ENCODE measurements around the gene GREB1.

The GREB1 gene, protein sequence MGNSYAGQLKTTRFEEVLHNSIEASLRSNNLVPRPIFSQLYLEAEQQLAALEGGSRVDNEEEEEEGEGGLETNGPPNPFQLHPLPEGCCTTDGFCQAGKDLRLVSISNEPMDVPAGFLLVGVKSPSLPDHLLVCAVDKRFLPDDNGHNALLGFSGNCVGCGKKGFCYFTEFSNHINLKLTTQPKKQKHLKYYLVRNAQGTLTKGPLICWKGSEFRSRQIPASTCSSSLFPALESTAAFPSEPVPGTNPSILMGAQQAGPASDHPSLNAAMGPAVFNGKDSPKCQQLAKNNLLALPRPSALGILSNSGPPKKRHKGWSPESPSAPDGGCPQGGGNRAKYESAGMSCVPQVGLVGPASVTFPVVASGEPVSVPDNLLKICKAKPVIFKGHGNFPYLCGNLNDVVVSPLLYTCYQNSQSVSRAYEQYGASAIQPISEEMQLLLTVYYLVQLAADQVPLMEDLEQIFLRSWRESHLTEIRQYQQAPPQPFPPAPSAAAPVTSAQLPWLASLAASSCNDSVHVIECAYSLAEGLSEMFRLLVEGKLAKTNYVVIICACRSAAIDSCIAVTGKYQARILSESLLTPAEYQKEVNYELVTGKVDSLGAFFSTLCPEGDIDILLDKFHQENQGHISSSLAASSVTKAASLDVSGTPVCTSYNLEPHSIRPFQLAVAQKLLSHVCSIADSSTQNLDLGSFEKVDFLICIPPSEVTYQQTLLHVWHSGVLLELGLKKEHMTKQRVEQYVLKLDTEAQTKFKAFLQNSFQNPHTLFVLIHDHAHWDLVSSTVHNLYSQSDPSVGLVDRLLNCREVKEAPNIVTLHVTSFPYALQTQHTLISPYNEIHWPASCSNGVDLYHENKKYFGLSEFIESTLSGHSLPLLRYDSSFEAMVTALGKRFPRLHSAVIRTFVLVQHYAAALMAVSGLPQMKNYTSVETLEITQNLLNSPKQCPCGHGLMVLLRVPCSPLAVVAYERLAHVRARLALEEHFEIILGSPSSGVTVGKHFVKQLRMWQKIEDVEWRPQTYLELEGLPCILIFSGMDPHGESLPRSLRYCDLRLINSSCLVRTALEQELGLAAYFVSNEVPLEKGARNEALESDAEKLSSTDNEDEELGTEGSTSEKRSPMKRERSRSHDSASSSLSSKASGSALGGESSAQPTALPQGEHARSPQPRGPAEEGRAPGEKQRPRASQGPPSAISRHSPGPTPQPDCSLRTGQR (N-terminal part only)

DNA sequence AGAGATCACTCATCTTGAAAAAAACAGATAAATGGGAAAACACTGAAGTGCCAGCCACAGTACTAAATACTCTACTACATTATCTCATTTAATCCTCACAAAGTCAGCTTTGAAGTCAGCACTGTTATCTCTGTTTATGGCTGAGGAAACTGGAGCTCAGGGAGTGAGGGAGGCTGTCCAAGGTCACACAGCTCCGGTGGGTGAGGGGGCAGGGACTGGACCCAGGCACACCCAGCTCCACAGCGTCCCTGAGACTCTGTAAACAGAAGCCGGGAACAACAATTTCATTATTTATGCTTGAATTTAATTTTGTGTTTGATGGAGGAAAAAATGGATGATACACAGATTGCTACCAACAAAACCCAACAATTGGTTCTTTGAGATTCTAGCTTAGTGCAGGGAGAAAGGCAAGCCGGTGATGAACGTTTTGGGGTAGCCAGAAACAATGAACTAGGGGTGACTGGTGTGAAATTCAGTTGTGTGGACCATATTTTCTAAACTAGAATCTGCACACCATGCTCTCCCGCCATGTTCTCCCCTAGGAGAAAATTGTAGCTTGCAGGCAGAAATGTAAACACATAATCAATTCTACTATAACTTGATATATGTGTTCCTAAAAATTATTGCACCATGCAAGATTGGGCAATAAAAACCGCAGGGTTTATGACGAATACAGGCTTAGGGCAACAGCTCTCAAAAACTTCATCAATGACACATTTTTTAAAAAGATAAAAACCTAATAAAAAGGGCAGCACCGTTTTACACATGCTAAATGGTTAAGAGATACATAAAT lies at the start of gene GREB1:
Gene GREB1 (plus strand): TSS at position 768 of the 793 bp plus-strand sequence. CDS start 22,570 bp downstream, outside the sequence.
- no peak for DNase-seq

DNA sequence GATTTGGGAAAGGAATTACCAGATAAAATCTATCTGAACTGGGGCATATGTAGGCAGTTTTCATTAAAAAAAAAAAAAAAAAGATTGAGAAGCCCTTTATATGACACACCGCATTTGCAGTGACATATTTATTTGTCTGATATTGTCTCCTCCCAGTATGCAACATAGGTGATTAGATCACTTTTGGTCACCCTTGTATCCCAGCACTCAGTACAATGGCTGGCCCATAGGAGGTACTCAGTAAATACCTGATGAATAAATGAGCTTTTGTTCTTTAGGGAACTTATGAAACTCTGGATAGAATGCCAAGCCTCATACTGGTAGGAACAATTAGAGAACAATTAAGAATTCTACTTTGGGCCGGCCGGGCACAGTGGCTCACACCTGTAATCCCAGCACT lies 45.0 kb upstream of the GREB1 start:
- DNase-seq: no peak

DNA sequence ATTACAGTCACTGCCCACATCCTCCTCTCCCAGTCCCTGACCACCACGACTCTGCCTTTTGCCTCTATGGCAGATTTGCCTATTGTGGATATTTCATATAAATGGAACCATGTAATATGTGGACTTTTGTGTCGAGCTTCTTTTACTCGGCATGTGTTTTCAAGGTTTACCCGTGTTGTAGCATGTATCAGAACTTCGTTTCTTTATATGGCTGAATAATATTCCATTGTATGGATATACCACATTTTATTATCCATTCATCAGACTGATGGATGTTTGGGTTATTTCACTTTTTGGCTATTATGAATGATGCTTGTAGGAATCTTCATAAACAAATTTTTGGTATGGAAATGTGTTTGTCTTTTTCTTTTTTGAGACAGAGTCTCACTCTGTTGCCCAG lies 43.7 kb upstream of the GREB1 start:
- DNase-seq: no peak

DNA sequence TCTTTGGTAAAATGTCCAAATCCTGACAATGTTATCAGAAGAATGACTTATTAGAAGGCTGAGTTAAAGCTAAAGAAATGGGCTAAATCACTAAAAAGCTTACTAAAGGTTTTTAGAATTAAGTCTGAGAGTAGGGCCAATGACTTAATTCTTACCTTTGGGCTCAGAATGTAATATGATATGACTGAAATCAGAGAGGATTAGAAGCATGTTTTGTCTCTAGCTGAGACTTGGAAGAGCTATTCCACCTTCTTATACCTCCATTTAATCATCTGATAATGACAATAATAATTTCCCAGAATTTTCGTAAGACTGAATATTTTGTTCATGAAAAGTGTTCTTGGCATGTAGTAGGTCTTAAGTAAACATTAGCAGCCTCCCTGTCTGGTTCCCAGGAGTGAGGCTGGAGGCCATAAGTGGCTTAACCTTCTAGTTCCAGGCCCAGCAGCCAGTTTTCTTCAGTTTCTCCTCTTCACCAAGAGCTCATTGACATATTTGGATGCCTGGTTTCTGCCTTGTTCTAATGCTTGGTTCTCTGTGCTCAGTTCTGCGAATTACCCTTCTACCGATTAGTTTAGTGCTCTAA lies 42.4 kb upstream of the GREB1 start:
- no peak for DNase-seq

DNA sequence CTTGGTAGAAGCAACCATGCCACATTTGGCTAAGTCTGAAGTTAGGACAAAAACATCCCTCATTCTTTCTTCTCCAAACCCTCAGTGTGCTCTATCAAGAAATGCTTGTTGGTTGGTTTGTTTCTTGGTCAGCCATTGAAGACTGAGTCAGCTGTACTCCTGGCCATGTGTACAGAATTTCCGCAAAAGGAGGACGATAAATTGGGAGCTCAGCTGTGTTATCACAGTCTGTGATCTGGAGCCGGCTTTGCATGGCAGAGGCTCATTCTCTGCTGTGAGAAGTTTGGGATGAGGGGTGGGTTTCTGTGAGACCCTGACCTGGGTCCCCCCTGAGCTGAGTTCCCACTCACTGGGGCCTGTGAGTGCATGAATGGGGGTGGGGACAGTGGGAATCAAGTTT lies 41.6 kb upstream of the GREB1 start:
- no peak for DNase-seq

DNA sequence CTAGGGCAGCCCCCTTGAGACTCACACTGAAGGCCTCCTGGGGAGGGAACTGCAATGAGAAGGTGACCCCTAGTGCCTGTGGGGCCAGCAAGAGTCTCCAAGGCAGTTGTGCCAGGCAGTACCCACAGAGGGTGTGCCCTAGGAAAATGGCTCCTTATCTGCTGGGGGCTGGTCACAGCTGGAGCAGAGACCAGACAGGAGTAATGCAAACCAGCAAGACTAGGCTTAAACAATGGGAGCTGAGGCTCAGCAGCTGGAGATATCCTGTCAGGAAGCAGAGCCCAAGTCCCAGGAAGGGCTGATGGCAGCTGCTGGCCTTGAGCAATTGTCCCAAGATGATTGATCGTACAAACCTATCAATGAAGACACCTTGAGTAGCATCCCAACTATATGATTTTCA lies 41.1 kb upstream of the GREB1 start:
- DNase-seq: no peak

DNA sequence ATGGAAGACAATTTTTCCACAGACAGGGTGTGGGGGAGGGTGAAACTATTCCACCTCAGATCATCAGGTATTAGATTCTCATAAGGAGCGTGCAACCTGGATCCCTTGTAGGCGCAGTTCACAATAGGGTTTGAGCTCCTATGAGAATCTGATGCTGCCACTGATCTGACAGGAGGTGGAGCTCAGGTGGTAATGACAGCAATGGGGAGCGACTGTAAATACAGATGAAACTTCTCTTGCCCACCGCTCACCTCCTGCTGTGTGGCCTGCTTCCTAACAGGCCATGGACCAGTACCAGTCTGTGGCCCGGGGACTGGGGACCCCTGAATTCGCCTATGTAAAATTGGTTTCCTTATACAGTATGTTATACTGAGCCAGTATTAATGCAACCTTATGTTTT lies 40.6 kb upstream of the GREB1 start:
- no peak for DNase-seq

DNA sequence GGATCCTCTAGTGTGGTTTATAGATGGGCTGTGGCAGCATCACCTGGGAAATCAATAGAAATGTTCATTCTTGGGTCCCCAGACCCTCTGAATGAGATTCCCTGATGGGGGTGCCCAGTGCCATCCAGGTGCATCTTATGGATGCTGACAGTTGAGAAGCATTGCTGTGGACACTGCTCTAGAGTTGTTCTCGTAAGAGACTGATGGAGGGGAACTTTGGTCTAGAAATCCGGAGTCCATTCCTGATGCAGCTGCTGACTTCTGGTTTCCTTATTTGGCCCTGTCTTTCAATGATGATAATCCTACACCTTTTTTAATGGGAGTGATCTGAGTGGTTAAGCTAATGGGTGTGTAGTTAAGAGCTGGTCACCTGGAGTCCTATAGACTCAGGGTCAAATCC lies 39.5 kb upstream of the GREB1 start:
- DNase-seq: no peak

DNA sequence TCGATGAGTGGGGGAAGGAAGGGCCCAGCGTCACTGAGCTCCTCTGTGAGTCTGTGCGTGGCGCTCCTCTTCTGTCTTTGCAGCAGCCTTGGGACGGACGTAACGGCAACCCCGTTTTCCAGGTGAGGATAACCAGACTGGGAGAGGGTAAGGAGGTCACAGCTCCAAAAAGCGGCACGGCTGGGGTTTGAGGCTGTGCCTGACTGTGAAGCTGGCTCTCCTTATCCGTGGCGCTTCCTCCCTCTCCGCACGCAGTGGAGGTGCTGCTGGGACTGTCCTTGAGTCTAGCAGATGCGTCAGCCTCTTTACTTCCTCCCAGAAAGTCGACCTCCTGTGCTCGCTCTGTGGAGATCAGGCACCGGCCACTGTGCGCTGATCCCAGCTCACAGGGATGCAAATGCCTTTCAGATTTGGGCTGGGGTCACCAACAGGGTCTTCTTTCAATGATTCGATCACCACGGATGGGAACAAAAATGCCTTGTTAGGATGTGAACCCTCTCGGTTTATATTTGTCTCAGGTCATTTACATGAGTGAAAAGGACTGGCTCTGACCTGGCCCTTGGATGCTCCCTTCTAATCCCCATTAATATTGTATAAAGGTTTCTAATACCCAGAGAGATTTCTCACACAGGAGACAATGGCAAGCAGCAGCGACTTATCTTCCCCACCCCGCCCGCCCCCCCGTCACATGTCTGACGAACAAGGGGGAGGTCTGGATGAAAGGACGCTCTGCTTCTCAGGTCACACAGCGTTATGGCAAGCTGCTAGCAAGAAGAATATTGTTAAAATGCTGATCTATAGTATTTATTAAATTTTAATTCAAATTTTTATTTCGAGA lies 37.8 kb upstream of the GREB1 start:
- no peak for DNase-seq

DNA sequence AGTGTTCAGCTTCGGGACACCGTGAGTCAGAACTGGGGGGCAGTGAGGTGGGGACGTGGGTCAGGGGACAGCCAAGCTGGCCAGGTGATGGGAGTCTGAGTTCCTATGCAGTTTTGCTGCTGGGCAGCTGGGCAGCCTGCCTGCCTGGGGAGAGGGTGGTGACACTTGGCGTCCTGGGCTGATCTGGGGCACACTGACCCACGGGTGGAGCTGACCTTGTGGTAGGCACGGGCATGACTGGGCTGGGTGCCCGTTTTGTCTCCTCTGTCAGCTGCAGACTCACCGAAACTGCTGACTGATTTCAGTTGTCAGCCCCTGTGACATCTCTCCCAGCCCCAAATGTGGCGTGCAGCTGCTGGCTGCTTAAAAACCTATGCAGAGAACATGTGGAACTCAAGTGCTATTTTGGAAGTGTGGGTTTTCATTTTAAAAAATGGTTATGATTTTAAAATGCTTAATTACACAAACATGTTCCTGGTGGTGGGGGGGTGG lies 35.3 kb upstream of the GREB1 start:
- no peak for DNase-seq

DNA sequence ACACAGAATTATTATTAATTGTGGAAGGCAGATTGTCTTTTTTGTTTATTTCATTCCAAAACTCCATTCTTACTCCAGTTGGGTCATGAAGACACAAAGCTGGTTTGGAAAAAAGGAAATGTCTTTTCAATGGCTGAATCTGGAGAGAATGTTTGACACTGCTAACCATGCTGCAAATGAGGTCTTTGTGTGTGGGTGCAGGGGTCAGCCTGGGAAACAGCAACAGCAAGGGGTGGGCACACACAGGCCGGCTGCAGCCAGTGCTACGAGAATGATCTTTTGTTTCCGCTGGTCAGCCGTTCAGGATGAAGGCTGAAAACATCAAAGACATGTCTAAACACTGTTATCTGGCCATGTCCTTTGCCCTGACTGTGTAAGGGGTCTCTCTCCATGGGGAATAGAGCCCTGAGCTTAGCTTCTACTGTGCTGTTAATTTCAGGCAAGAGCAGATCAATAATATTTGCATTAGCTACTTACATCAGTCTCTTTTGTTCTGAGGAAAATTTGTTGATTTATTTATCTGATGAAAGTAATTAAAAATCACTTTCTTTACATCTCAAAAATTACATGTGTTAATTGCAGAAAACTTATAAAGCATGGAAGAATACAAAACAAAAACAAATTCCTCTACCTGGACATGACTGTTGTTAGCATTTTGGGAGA lies 34.6 kb upstream of the GREB1 start:
- DNase-seq: no peak

DNA sequence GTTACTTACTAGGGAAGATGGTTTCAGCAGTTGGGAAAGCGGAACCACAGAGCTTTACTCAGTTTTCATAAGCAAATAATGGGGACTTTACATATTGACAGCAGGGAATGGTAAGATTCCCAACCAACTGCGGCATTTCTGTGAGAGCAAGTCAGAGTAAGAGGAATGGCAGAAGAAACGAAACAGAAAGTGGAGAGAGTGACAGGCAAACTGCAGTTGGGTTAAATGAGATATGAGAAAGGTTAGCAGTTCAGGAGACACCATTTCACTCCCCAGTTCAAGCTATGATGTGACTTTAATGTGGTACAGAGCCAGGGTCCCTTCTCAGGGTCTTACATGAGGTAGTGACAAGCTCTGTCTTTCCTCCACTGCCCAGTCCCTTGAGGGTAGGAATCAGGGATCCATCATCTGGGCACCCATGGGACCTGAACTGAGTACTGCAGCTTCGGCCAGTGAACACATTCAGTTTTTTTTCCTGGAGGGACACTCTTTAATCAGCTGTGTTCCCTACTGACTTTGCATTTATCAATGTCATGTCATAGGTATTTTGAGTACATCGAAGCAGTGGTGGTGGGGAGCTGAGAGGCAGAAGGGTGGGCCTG lies 33.0 kb upstream of the GREB1 start:
- DNase-seq: no peak

DNA sequence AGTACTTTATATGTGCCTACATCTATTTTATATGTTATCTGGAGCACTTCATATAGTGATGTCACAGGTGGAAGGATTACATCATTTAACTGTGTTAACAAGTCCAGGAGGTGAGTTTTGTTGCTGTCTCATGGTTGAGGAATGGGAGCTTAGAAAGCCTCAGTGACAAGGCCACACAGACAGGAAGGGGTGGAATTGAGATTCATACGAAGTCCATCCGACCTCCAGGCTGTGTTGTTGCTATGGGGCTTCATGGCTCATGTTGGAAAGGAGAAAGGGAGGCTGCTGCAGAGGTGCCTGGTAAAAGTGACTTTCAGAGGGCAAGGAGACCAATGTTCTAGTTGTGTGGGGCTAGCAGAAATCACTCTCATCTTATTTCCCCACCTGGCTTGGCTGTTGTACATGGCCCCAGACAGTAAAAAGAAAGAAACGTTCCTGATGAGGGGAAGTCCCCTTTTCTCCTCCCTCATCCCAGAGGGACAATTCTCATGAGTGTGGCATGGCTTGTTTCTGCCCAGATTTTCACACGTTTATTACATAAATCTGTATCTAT lies 31.0 kb upstream of the GREB1 start:
- DNase-seq: no peak

DNA sequence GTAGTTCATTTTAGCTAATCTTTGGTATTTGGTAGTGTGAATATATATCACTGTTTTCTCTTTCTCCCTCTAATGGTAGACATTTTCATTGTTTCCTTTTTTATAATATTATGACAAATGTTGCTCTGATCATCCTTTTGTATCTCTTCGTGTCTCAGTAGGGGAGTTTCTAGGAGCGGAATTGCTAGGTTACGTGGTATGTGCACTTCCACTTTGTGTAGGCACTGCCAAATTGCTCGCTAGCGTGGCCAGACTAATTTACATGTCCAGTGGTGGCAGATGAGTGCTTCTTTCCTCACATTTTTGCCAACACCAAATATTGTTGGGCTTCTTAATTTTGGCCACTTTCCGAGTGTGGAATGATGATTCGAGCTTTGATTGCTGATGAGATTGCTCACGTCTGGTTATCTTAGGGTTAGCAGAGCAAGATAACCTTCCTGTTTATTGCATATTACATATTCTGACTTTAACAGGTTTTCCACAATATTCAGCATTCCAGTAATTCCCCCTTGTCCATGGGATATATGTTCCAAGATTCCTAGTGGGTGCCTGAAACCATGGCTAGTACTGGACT lies 30.4 kb upstream of the GREB1 start:
- DNase-seq: no peak

DNA sequence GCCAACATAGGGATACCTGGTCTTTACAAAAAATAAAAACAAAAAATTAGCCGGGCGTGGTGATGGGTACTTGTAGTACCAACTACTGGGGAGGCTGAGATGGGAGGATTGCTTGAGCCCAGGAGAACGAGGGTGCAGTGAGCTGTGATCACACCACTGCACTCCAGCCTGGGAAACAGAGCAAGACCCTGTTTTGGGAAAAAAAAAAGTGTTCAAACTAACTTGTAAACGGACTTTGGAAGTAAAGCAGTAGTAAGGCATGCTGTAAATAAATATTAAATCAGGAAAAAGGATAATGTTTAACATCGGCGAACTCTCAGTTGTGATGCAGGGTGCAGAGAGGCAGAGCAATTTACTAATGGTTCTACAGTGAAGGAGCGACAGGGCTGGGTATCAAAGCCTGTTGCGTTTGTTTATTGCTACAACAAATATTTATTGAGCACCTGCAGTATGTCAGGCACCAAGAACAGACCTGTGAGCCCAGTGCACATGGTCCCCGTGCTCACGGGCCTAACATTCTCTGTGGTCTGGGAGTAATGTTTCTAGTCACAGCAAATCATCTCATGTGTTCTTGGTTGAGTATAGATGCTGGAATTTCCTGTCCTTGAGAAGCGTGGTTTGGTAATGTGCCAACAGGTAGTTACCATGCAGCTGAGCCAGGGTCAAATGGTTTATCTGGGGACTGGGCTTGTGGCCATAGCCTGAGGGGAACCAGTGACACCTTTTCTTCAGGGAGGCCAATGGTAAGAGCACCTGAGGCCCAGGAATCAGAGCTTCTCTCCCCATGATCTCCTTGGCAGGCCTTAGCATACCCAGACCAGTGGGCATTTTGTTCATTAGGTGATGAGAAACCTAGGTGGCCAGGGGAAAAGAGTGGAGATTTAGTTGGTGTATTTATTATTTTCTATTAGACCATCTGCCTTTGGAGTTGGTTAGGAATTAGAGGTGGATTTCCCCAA lies 27.9 kb upstream of the GREB1 start:
- no peak for DNase-seq

DNA sequence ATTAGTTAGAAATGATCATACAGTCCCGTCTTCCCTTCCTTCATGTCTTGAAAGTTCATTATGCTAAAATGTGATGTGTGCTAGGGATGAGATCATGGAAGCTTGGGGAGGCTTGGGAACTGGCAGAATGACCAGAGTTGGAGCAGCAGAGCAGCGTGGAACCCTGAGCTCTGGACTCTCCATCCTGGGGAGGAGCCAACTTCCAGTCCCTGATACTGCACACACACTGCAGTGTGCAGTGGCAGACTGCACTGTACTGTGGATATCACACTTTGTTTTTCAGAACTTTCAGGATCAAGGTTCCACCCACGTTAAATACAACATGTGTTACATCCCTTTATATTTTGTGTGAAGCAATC lies 27.3 kb upstream of the GREB1 start:
- no peak for DNase-seq

DNA sequence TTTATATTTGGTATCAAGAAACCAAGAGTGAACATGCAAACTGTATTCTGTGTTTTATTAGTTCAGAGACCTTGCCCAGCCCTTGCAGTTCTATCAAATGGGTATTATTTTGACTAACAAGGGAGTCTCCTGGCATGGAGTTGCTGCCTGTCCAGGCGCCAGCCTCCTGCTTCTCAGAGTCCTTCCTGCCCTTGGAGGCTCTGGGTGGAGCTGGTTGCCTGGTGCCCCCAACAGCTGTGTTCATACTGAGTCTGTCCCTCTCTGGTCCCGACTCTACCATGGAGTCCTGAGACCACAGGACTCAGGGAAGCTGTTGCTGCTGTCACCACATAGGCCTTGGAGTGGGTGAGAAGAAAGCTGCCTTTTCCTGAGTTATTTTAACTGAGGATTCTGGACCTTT lies 26.3 kb upstream of the GREB1 start:
- no peak for DNase-seq

DNA sequence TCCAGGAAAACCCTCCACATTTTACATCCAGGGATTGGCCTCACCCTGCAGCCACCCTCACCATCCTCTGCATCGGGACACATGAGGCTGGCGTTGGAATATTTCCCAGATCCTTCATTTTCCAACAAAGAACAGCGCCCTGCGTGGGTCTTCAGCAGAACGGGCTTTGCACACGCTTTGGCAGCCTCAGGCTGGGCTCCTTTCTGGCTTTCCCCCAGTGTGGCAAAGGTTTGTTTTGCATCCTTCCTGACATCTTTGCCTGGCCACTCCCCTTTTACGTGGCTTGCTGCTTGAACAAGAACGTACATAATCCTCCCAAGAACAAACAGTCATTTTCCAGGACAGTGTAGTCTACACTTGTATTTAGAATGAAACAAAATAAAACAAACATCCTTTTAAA lies 25.6 kb upstream of the GREB1 start:
- no peak for DNase-seq

All from NCI-H1930 (cell line).